ENCODE results near the gene BMAL2.

Gene BMAL2, protein sequence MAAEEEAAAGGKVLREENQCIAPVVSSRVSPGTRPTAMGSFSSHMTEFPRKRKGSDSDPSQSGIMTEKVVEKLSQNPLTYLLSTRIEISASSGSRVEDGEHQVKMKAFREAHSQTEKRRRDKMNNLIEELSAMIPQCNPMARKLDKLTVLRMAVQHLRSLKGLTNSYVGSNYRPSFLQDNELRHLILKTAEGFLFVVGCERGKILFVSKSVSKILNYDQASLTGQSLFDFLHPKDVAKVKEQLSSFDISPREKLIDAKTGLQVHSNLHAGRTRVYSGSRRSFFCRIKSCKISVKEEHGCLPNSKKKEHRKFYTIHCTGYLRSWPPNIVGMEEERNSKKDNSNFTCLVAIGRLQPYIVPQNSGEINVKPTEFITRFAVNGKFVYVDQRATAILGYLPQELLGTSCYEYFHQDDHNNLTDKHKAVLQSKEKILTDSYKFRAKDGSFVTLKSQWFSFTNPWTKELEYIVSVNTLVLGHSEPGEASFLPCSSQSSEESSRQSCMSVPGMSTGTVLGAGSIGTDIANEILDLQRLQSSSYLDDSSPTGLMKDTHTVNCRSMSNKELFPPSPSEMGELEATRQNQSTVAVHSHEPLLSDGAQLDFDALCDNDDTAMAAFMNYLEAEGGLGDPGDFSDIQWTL

DNA sequence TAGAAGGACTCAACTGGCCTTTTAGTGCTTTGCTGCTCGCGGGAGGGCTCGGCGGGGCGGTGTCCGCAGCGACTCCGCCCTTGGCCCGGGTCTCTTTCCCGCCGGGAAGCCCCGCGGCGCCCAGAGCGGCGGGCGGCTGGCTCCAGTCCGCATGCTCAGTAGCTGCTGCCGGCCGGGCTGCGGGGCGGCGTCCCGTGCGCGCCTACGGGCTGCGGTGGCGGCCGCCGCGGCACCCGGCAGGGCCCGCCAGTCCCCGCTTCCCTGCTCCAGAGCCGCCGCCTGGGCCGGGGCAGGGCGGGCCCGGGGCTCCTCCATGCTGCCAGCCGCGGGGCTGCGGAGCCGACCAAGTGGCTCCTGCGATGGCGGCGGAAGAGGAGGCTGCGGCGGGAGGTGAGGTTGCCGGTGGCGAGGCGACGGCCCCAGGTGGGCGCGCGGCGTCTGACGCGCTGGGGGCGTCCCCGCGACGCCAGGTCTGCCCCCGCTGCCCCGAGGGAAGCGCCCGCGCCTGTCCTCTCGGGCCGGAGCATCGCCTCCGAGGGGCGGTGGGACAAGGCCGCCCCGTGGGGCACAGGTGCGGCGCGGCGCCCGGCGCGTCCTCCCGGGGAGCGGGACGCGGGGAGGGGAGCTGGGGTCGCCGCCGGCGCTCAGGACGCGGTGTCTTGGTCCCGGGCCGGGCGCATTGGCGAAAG lies at the start of gene BMAL2:
BMAL2 (plus strand) TSS at position 123 of the 689 bp plus-strand sequence; CDS start at position 360, 237 bp downstream.
- DNase-seq (ENCODE audit: low spot score), result peak; percentile 79

DNA sequence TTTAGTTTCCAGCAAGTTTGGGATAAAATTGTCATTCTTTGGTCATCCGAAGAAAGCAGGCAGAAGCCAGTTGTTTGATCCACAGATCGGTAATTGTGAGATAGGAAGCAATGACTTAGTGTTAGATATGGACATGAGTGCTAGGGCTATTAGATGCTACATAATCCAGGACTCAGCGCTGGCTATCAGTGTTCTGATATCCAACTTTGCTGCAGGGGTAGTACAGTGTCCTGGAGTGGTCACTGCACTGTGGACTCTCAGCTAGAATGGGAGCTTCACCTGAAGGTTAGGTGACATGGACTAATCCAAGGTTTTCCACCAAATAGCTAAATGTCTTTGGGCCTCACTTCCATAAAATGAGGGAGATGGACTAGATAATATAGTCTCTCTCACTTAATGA lies 48.6 kb upstream of the BMAL2 start:
- DNase-seq (ENCODE audit: low spot score), result no peak

DNA sequence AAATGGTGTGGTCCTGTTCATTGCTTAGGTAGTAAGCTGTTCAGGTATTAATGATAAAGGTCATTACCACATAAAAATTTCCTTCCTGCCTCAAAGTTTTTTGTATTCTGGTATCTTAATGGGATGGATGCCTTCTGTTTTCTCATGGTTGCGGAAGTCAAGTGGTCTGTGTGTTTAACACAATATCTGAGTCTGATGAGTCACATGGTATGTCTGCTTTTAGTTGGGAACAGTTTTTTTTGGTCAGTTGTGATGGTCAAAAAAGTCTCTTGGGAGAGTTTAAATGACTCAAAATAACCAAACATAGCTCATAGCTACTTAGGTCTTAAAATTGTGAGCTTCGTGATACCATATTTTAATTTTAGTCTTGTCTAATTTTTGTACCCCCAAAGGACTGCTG lies 47.9 kb upstream of the BMAL2 start:
- no peak for DNase-seq (ENCODE audit: low spot score)

DNA sequence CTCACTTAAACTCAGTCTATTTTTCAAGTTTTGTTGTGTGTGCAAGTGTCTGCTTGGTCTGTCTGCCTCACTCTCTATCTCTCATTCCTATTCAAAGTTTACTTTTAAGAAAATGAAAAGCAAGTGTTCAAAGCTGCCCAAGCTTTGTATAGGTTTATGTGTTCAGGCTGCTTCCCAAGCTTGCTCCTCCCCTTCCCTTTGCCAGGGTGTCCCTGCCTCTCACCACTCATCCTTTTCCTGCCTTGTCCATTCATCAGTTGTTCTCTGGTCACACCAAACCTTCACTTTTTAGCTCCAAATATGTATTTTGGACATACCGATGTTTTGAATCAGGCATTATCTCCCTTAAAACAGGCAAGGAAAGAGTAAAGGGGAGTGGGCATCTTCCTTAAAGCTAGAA lies 47.2 kb upstream of the BMAL2 start:
- DNase-seq (ENCODE audit: low spot score), result no peak

DNA sequence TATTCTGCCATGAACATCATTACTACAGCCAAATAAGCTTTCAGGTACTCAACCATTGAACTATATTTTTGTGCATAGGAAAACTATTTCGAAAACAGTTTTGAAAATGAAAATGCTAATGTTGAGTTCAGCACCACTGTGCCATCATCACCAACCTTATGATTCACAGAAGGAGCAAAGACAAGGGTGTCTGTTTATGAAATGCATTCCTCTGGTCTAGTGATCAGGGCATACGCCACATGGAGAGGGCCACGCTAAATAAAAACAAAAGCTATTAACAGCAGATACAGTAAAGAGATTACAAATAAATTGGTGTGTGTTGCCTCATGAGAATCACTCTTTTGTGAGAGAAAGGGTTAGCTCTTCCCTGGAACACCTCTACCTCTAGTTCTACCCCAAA lies 43.2 kb upstream of the BMAL2 start:
- DNase-seq (ENCODE audit: low spot score), result no peak

- DNase-seq (ENCODE audit: low spot score), result no peak
These were observed 42.0 kb upstream of the BMAL2 start for GRCh38 chr12:27290501-27291168.

GRCh38 chr12:27291862-27292261 lies 40.8 kb upstream of the BMAL2 start:
- DNase-seq (ENCODE audit: low spot score), result no peak

DNA sequence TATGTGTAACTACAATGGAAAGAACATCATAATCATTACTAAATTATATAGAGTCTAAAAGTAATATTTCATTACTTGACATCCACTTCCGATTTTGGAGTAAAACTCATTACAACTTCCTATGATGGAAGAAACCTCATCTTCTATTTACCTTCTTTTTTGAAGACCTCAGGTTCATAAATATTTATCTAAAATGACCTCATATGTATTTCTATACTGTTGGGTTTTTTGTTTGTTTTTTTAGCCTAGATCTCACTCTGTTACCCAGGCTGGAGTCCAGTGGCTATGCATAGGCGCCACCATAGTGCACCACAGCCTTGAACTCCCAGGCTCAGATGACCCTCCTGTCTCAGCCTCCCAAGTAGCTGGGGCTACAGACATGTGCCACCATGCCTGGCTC lies 39.9 kb upstream of the BMAL2 start:
- no peak for DNase-seq (ENCODE audit: low spot score)

GRCh38 chr12:27293463-27293862 lies 39.2 kb upstream of the BMAL2 start:
- DNase-seq (ENCODE audit: low spot score), result no peak

GRCh38 chr12:27296674-27297073 lies 36.0 kb upstream of the BMAL2 start:
- DNase-seq (ENCODE audit: low spot score), result no peak

- DNase-seq (ENCODE audit: low spot score), result no peak
These were observed 35.1 kb upstream of the BMAL2 start for GRCh38 chr12:27297566-27297965.

DNA sequence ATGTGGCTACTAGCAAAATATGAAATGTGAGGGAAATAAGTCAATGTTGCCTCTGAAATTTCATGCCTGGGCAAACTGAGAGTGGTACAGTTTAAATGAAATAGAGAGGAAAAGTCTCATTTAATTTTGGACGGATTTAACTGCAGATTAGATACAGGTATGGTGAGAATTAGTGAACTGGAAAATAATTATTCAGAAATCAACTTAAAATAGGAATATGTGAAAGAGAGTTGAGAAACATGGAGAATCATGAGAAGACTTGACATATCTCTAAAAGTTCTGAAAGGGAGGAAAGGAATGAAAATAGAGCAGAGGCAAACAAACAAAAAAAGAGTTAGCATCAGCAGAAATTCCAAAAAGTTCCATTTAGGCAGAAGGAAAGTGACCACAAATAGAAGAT lies 33.5 kb upstream of the BMAL2 start:
- no peak for DNase-seq (ENCODE audit: low spot score)

DNA sequence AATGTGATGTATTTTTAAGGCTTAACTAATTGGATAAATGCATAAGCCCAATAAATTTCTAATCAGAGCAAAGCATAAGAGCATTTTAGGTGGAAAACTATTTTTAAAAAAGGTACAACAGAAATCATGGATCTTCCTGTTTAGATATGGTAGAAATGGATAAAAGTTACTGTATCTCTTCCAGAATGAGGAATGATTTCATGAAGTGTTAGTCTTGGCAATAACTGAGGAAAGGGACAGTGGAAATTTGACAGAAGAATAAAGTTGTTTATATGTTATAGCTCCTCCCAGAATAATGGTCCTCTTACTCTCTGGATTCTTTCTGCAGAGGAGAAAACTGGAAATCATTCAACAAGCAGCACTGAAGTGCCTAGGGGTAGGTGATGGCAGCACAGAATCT lies 32.4 kb upstream of the BMAL2 start:
- DNase-seq (ENCODE audit: low spot score), result no peak

- no peak for DNase-seq (ENCODE audit: low spot score)
These were observed 29.2 kb upstream of the BMAL2 start for GRCh38 chr12:27303139-27304111.

- no peak for DNase-seq (ENCODE audit: low spot score)
These were observed 27.8 kb upstream of the BMAL2 start for GRCh38 chr12:27304856-27305255.

GRCh38 chr12:27305673-27306456 lies 26.8 kb upstream of the BMAL2 start:
- DNase-seq (ENCODE audit: low spot score), result peak; percentile 86

GRCh38 chr12:27309293-27309994 lies 23.2 kb upstream of the BMAL2 start:
- DNase-seq (ENCODE audit: low spot score), result no peak

GRCh38 chr12:27309995-27310315 lies 22.7 kb upstream of the BMAL2 start:
- DNase-seq (ENCODE audit: low spot score), result no peak

- no peak for DNase-seq (ENCODE audit: low spot score)
These were observed 15.7 kb upstream of the BMAL2 start for GRCh38 chr12:27316947-27317346.

DNA sequence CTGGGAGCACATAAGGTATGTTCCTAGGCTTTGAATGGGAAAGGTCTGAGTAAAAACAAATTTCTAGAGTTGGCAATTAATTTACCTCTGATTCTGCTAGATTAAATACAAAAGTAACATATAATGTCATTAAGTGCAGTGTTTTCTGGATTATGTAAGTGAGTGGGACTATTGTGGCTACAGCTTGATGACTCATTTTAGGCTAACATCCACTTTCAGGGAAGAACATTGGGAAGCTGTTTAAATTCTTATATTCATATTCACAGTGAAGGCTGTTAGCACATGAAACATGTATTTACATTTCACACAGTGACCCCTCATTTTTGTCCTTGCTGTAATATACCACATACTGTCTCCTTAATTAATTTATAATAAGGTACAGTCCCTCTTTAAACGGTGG lies 13.2 kb upstream of the BMAL2 start:
- peak; percentile 44 for DNase-seq (ENCODE audit: low spot score)
